GM12878 (cell line): ENCODE measurements around the gene LSM3.

Source experiments
- ELK1 ChIP-seq: IDR thresholded peaks from 2 replicates; pipeline ENCODE4 v1.6.1; 2012; ENCODE audit warnings: low read depth, low read length, improper control_type of control experiment
- EP300 ChIP-seq, 2 experiments: fragments of 150-350 bp in 1 of 2; IDR thresholded peaks; 2 replicates each; pipeline ENCODE4 v1.6.1; 2011 to 2012; ENCODE audit warnings: low read depth in 2 of 2, low read length in 2 of 2, borderline replicate concordance in 1 of 2, improper control_type of control experiment in 1 of 2, inconsistent platforms in 1 of 2; ENCODE audit not compliant: control insufficient read depth in 1 of 2
- ESRRA ChIP-seq: IDR thresholded peaks from 2 replicates; pipeline ENCODE4 v1.6.1; 2012; ENCODE audit warnings: mild to moderate bottlenecking, low read length, improper control_type of control experiment
- IRF3 ChIP-seq: fragments of 450-650 bp; IDR thresholded peaks from 2 replicates; pipeline ENCODE4 v1.6.1; 2014; ENCODE audit warnings: mild to moderate bottlenecking
- MAX ChIP-seq: IDR thresholded peaks from 2 replicates; pipeline ENCODE4 v1.6.1; 2012; ENCODE audit warnings: low read depth, low read length, improper control_type of control experiment
- POLR2AphosphoS5 ChIP-seq: IDR thresholded peaks from 2 replicates; pipeline ENCODE4 v1.6.1; 2011; ENCODE audit warnings: mild to moderate bottlenecking, low read length, inconsistent platforms
- POU2F2 ChIP-seq: IDR thresholded peaks from 3 replicates; pipeline ENCODE4 v1.6.1; 2011; ENCODE audit warnings: low read depth, mild to moderate bottlenecking, low read length, borderline replicate concordance
- TAF1 ChIP-seq: IDR thresholded peaks from 2 replicates; pipeline ENCODE4 v1.6.1; 2011; ENCODE audit warnings: mild to moderate bottlenecking, low read depth, low read length, borderline replicate concordance
- TCF7 ChIP-seq: IDR thresholded peaks from 2 replicates; pipeline ENCODE4 v1.6.1; 2014; ENCODE audit warnings: antibody characterized with exemption, borderline replicate concordance

GRCh38 chr3:14158370-14158769, 20.2 kb upstream of the LSM3 start:
- TF ChIP-seq ESRRA (no peak), EP300 (IDR thresholded peaks at IDR 0.05; ENCODE audit: borderline replicate concordance in 1 of 2, control insufficient read depth in 1 of 2, low read depth in 2 of 2, low read length in 2 of 2) (no peak), POU2F2 (no peak), ELK1 (no peak), TCF7 (no peak), POLR2AphosphoS5 (no peak), IRF3 (no peak), TAF1 (no peak), MAX (no peak)
